HG02798 (cell line): ENCODE measurements around the gene HMGN1.
"Not testable (repeated sequence)": the region's sequence is repeated elsewhere in the genome, so short reads cannot be mapped to it uniquely, and the experiment has no call there.

Experiments
- ATAC-seq: cut with Tn5 transposase; IDR thresholded peaks from one replicate; pipeline ENCODE4 v1.9.1; 2021; ENCODE audit warnings: mild to moderate bottlenecking; ENCODE audit not compliant: unreplicated experiment, poor library complexity

Gene HMGN1

GRCh38 chr21:39348355-39349210, at the start of gene HMGN1:
HMGN1 (minus strand) TSS chr21:39349088; CDS start chr21:39348917, 171 bp downstream.
- peak; percentile 63 for ATAC-seq

GRCh38 chr21:39397646-39398385, 48.9 kb upstream of the HMGN1 start:
- ATAC-seq = no peak

GRCh38 chr21:39392981-39393380, 44.1 kb upstream of the HMGN1 start:
- no peak for ATAC-seq

GRCh38 chr21:39390212-39390765, 41.4 kb upstream of the HMGN1 start:
- ATAC-seq = no peak

GRCh38 chr21:39388811-39389155, 39.9 kb upstream of the HMGN1 start:
- no peak for ATAC-seq

GRCh38 chr21:39388038-39388810, 39.3 kb upstream of the HMGN1 start:
- ATAC-seq = peak; percentile 86

GRCh38 chr21:39387461-39388037, 38.7 kb upstream of the HMGN1 start:
- peak; percentile 64 for ATAC-seq

GRCh38 chr21:39386899-39387298, 38.0 kb upstream of the HMGN1 start:
- no peak for ATAC-seq

GRCh38 chr21:39386194-39386593, 37.3 kb upstream of the HMGN1 start:
- no peak for ATAC-seq

GRCh38 chr21:39385299-39386145, 36.6 kb upstream of the HMGN1 start:
- ATAC-seq = no peak

GRCh38 chr21:39384674-39385298, 35.9 kb upstream of the HMGN1 start:
- ATAC-seq = no peak

- ATAC-seq = not testable (repeated sequence)
Observed at GRCh38 chr21:39382096-39382495, 33.2 kb upstream of the HMGN1 start.

GRCh38 chr21:39381009-39381408, 32.1 kb upstream of the HMGN1 start:
- no peak for ATAC-seq

- ATAC-seq = peak; percentile 98
Observed at GRCh38 chr21:39379986-39380891, 31.4 kb upstream of the HMGN1 start.

- no peak for ATAC-seq
Observed at GRCh38 chr21:39377444-39378050, 28.7 kb upstream of the HMGN1 start.

- no peak for ATAC-seq
Observed at GRCh38 chr21:39375446-39375845, 26.6 kb upstream of the HMGN1 start.

- no peak for ATAC-seq
Observed at GRCh38 chr21:39374046-39374445, 25.2 kb upstream of the HMGN1 start.
